Right atrium auricular region (tissue), 2 donors: ENCODE measurements around the gene AGPAT3. TPM values are rescaled to one million over a fixed set of nuclear protein-coding genes. Genes with fewer than 3 reads are reported as not detected.

Experiments
- DNase-seq: peaks from one replicate; pipeline ENCODE4 v3.0.0-alpha.2; 2019; ENCODE audit warnings: low spot score
- H3K27ac ChIP-seq, 2 donors: fragments of 200-600 bp; sonication (generic); 1 replicate in 1 of 2; 2 replicates in 1 of 2; pipeline ENCODE4 v1.5.1; 2016 to 2019
- H3K27me3 ChIP-seq, 2 donors: fragments of 200-600 bp; sonication (generic); one replicate each; pipeline versions ENCODE4 v1.5.1 to v1.6.0; 2017 to 2019
- H3K36me3 ChIP-seq: fragments of 200-600 bp; sonication (generic); one replicate; pipeline ENCODE4 v1.5.1; 2016
- H3K4me1 ChIP-seq, 2 donors: fragments of 200-600 bp; sonication (generic); one replicate each; pipeline versions ENCODE4 v1.5.1 to v1.6.0; 2017 to 2019
- H3K4me3 ChIP-seq, 2 donors: fragments of 200-600 bp; sonication (generic); 1 replicate in 1 of 2; 2 replicates in 1 of 2; pipeline ENCODE4 v1.5.1; 2017 to 2019; ENCODE audit warnings: mild to moderate bottlenecking in 1 of 2, moderate library complexity in 1 of 2
- H3K9me3 ChIP-seq, 2 donors: fragments of 200-600 bp; sonication (generic); one replicate each; pipeline ENCODE4 v1.5.1; 2019
- CTCF ChIP-seq, 2 donors: fragments of 200-600 bp; sonication (generic); IDR thresholded peaks; one replicate each; pipeline ENCODE4 v1.5.1; 2019; ENCODE audit warnings: antibody characterized with exemption in 2 of 2
- total RNA-seq, 2 donors: library from RNA; depleted of rRNA; stranded (reverse); fragments of >200 nt; gene quantifications; one replicate each; pipeline ENCODE4 v1.1.0, GENCODE V29; 2016

AGPAT3 gene
- total RNA-seq, 2 donors from 2014 or later, result 41.3 to 42.5 TPM

GRCh38 chr21:43880111-43880985, 15.3 kb downstream of the AGPAT3 start:
- H3K27ac ChIP-seq, result peak overlapping the region in 1 of 2 donors; percentile 13
- peaks cover 0 to 41% of the 10 kb centered on the region in 2 donors for H3K4me1 ChIP-seq
- no peak overlapping the region for H3K4me3 ChIP-seq
- no peaks in the 10 kb centered on the region for H3K9me3 ChIP-seq
- no peaks in the 10 kb centered on the region for H3K27me3 ChIP-seq
- no peak for TF ChIP-seq CTCF (IDR thresholded peaks at IDR 0.05)
- no peak for DNase-seq
- H3K36me3 ChIP-seq, result no peaks in the 10 kb centered on the region

- H3K27me3 ChIP-seq, result no peaks in the 10 kb centered on the region
- H3K9me3 ChIP-seq, result no peaks in the 10 kb centered on the region
- no peak for DNase-seq
- H3K4me1 ChIP-seq, result peaks cover 0 to 50% of the 10 kb centered on the region in 2 donors
- no peak overlapping the region for H3K27ac ChIP-seq
- H3K36me3 ChIP-seq, result no peaks in the 10 kb centered on the region
- H3K4me3 ChIP-seq, result no peak overlapping the region
- TF ChIP-seq CTCF (IDR thresholded peaks at IDR 0.05), result no peak
Observed at GRCh38 chr21:43881283-43881682, 16.3 kb downstream of the AGPAT3 start.

GRCh38 chr21:43881935-43882334, 16.9 kb downstream of the AGPAT3 start:
- no peaks in the 10 kb centered on the region for H3K27me3 ChIP-seq
- DNase-seq, result no peak
- no peak overlapping the region for H3K4me3 ChIP-seq
- peaks cover 0 to 50% of the 10 kb centered on the region in 2 donors for H3K4me1 ChIP-seq
- H3K36me3 ChIP-seq, result no peaks in the 10 kb centered on the region
- H3K9me3 ChIP-seq, result no peaks in the 10 kb centered on the region
- H3K27ac ChIP-seq, result no peak overlapping the region
- TF ChIP-seq CTCF (IDR thresholded peaks at IDR 0.05), result no peak

GRCh38 chr21:43882952-43883545, 18.0 kb downstream of the AGPAT3 start:
- DNase-seq, result no peak
- Histone ChIP-seq H3K4me1 (peaks cover 0 to 50% of the 10 kb centered on the region in 2 donors), H3K27ac (no peak overlapping the region), H3K4me3 (no peak overlapping the region), H3K9me3 (no peaks in the 10 kb centered on the region), H3K36me3 (no peaks in the 10 kb centered on the region), H3K27me3 (no peaks in the 10 kb centered on the region)
- no peak for TF ChIP-seq CTCF (IDR thresholded peaks at IDR 0.05)

- no peak overlapping the region for H3K4me3 ChIP-seq
- peak overlapping the region; percentile 31 to 68 for H3K27ac ChIP-seq
- no peak for TF ChIP-seq CTCF (IDR thresholded peaks at IDR 0.05)
- no peak for DNase-seq
- H3K9me3 ChIP-seq, result no peaks in the 10 kb centered on the region
- no peaks in the 10 kb centered on the region for H3K27me3 ChIP-seq
- no peaks in the 10 kb centered on the region for H3K36me3 ChIP-seq
- peaks cover 0 to 50% of the 10 kb centered on the region in 2 donors for H3K4me1 ChIP-seq
Observed at GRCh38 chr21:43884012-43884860, 19.2 kb downstream of the AGPAT3 start.
